Kidney epithelial cell (primary cell): ENCODE results near the gene UBL4A. TPM values are rescaled to one million over a fixed set of nuclear protein-coding genes. Genes with fewer than 3 reads are reported as not detected.

Source experiments
- DNase-seq: peaks from one replicate; pipeline ENCODE4 v3.0.0-alpha.2; 2010; ENCODE audit warnings: low read depth
- H3K27me3 ChIP-seq: 2 replicates; pipeline ENCODE4 v1.6.0; 2011; ENCODE audit warnings: low read length; ENCODE audit not compliant: control insufficient read depth, insufficient read depth
- H3K36me3 ChIP-seq: 2 replicates; pipeline ENCODE4 v1.5.1; 2011; ENCODE audit warnings: low read length; ENCODE audit not compliant: control insufficient read depth, insufficient read depth
- H3K4me3 ChIP-seq: 2 replicates; pipeline ENCODE4 v1.5.1; 2011; ENCODE audit warnings: low read depth, mild to moderate bottlenecking, control low read depth, low read length
- total RNA-seq: library from RNA; depleted of rRNA; stranded (reverse); fragments of >200 nt; gene quantifications from 2 replicates; pipeline ENCODE4 v1.2.3, GENCODE V29; 2015
- TF ChIP-seq, protein P1 (sequence below): IDR thresholded peaks from 2 replicates; pipeline ENCODE4 v1.5.1; 2011; ENCODE audit warnings: mild to moderate bottlenecking, moderate library complexity, low read length, control low read depth, inconsistent platforms; ENCODE audit not compliant: insufficient read depth, poor library complexity, severe bottlenecking

Gene UBL4A
- total RNA-seq, 1 donor from 2014 or later = 48.3 TPM

DNA sequence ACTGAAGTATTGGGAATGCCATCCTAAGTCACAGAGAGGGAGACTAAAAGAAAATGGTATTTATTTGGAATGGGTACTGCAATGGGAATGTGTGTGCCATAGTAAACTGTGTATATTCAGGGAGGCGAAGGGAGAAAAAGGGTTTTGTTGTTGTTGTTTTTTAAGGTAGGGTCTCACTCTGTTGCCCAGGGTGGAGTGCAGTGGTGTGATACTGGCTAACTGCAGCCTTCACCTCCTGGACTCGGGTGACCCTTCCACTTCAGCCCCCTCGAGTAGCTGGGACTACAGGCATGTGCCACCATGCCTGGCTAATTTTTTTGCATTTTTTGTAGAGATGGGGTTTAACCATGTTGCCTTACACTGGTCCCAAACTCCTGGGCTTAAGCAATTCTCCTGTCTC lies 8.3 kb upstream of the UBL4A start:
- no peaks in the 10 kb centered on the region for H3K36me3 ChIP-seq
- DNase-seq = no peak
- TF ChIP-seq, protein P1, sequence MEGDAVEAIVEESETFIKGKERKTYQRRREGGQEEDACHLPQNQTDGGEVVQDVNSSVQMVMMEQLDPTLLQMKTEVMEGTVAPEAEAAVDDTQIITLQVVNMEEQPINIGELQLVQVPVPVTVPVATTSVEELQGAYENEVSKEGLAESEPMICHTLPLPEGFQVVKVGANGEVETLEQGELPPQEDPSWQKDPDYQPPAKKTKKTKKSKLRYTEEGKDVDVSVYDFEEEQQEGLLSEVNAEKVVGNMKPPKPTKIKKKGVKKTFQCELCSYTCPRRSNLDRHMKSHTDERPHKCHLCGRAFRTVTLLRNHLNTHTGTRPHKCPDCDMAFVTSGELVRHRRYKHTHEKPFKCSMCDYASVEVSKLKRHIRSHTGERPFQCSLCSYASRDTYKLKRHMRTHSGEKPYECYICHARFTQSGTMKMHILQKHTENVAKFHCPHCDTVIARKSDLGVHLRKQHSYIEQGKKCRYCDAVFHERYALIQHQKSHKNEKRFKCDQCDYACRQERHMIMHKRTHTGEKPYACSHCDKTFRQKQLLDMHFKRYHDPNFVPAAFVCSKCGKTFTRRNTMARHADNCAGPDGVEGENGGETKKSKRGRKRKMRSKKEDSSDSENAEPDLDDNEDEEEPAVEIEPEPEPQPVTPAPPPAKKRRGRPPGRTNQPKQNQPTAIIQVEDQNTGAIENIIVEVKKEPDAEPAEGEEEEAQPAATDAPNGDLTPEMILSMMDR = no peak
- no peaks in the 10 kb centered on the region for H3K27me3 ChIP-seq
- H3K4me3 ChIP-seq = no peak overlapping the region

DNA sequence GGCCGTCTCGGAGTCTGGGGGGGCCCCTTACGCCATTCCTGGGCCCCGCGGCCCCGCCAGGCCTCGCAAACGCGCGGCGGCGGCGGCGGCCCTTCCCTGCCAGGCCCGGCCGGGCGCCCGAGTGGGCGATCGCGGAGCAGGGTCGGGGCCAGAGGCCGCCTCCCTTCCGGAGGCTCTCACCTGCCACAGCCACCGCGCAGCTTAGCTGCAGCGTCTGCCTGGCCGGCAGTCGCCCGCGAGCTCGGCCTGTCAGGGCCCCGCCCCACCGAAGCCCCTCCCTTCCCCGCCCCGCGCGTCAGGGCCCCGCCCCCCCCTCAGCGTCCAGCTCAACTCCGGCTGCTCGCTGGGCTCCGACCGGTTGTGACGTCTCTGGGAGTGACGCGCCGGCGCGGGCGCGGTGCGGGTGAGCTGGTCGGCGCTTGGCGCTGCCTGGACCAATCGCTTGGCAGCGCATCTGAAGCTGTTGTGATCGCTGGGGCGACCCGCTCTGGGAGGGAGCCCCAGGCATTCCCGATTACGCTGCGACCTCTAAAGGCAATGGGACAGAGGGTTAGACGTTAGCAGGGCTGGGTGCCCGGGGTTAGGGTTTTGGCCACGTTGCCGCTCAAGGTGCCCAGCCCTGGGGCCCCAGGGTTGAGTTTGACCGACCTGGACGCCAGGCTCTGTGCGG lies 4.1 kb upstream of the UBL4A start, which contains the start of gene SLC10A3:
Gene SLC10A3 (minus strand): TSS at position 216 of the 670 bp plus-strand sequence. CDS start 1,689 bp downstream, outside the sequence.
- Histone ChIP-seq H3K36me3 (no peaks in the 10 kb centered on the region), H3K4me3 (peak within 1 kb of the TSS; percentile 59), H3K27me3 (no peaks in the 10 kb centered on the region)
- DNase-seq = peak; percentile 61
- TF ChIP-seq, protein P1 = no peak

DNA sequence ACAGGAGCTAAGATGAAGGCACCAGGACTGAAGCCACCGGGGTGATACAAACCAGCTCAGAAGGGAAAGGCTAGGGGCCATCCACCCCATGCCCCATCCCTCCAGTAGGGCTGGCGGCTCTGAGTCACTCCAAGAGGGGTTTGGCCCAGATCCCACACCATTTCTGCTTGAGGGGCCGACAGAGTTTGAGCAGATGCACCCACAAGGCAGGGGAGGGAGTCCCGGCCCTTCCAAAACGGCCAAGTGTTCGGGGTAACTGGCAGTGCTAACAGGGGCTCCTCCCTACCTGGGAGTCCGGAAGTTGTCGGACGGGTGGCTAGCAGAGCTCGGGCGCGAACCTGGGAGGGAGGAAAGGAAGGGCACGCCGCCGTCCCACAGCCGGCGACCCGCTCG lies 3.6 kb upstream of the UBL4A start:
- DNase-seq = no peak
- Histone ChIP-seq H3K27me3 (no peaks in the 10 kb centered on the region), H3K36me3 (no peaks in the 10 kb centered on the region), H3K4me3 (peak overlapping the region; percentile 59)
- TF ChIP-seq, protein P1 = no peak

DNA sequence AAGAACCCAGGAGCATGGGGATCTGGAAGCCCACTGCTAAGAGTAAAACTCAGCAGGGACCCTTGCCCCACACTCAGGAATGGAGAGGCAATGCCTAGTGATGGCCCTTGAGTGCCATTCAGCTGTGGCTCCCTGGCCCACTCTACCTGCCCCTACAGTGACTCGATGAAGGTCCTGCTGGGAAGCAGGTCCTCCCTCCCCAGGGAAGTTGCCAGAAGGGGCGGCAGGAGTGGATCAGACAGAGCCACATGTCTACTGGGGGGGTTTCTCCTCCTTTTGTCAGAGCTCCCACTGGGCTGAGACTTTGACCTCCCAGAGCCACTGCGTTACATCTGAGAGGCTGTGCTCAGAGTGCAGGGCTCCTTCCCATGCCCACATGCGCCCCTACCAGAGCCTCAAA lies 2.8 kb upstream of the UBL4A start:
- TF ChIP-seq, protein P1 = no peak
- Histone ChIP-seq H3K4me3 (no peak overlapping the region), H3K27me3 (no peaks in the 10 kb centered on the region), H3K36me3 (no peaks in the 10 kb centered on the region)
- DNase-seq = no peak

DNA sequence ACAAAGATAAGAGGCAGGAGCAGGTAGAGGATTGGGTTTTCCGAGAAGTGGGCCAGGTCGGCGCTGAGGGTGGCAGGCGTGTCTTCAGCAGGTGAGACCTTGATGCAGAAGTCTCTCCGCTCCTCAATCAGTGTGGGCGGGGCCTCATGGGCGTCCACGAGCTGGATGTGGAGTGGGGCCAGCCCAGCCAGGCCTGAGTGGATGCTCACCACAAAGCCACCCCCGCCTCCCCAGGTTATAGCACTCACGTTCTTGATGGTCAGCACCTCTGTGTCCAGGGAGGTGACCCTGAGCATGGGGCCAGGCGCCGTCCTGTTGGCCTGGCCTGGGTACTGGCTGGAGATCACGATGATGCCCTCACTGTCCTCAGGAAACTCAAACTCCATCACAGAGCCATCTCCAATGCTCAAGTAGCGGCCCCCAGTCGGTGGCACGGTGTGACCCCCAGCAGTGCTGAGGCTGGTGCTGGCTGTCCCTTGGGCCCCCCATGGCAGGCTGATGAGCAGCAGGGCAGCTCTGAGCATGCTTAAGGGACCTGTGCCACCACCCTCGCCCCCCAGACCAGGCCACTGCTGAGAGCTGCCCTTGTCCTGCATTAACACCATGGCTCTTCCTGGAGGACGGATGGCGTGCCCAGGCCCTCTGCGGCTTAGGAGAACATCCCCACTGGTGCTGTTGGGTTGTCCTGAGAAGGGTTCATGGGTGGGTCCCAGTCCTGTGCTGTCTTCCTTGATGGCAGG lies 2.1 kb upstream of the UBL4A start:
- no peak for DNase-seq
- no peak overlapping the region for H3K4me3 ChIP-seq
- no peaks in the 10 kb centered on the region for H3K36me3 ChIP-seq
- TF ChIP-seq, protein P1 = no peak
- H3K27me3 ChIP-seq = no peaks in the 10 kb centered on the region
